Suprapubic skin (tissue), 4 donors: Measurements from ENCODE around the gene LGALS1.

ENCODE experiments used
- EP300 ChIP-seq: sonication (generic); formaldehyde crosslinking; IDR thresholded peaks from one replicate; pipeline ENCODE4 v1.6.1; 2017; ENCODE audit warnings: antibody characterized with exemption
- POLR2A ChIP-seq, 2 donors: fragments of 450-650 bp; IDR thresholded peaks; one replicate each; pipeline ENCODE4 v1.6.1; 2017; ENCODE audit warnings: antibody characterized with exemption in 2 of 2, mild to moderate bottlenecking in 2 of 2, moderate library complexity in 2 of 2
- POLR2AphosphoS5 ChIP-seq, 3 donors: sonication (generic); formaldehyde crosslinking; IDR thresholded peaks; one replicate each; pipeline ENCODE4 v1.6.1; 2017; ENCODE audit warnings: antibody characterized with exemption in 3 of 3
- TF ChIP-seq, protein P1 (sequence below), 2 donors: fragments of 200-600 bp in 1 of 2; fragments of 450-650 bp in 1 of 2; sonication (generic) in 1 of 2; IDR thresholded peaks; one replicate each; pipeline ENCODE4 v1.5.1; 2016 to 2019; ENCODE audit warnings: antibody characterized with exemption in 2 of 2, mild to moderate bottlenecking in 1 of 2, moderate library complexity in 1 of 2

DNA sequence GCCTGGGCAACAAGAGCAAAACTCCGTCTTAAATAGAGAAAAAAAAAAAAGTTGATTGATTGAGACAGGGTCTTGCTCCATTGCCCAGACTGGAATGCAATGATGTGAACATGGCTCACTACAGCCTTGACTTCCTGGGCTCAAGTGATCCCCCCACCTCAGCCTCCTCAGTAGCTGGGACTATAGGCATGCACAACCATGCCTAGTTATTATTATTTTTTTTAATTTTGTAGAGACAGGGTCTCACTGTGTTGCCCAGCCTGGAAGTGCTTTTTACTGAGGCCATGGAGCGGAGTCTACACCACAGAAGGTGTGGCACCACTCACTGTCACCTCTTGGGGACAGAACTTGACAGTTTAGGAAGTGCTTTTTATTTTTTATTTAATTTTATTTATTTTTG, 39.2 kb downstream of the LGALS1 start:
- TF ChIP-seq, protein P1, sequence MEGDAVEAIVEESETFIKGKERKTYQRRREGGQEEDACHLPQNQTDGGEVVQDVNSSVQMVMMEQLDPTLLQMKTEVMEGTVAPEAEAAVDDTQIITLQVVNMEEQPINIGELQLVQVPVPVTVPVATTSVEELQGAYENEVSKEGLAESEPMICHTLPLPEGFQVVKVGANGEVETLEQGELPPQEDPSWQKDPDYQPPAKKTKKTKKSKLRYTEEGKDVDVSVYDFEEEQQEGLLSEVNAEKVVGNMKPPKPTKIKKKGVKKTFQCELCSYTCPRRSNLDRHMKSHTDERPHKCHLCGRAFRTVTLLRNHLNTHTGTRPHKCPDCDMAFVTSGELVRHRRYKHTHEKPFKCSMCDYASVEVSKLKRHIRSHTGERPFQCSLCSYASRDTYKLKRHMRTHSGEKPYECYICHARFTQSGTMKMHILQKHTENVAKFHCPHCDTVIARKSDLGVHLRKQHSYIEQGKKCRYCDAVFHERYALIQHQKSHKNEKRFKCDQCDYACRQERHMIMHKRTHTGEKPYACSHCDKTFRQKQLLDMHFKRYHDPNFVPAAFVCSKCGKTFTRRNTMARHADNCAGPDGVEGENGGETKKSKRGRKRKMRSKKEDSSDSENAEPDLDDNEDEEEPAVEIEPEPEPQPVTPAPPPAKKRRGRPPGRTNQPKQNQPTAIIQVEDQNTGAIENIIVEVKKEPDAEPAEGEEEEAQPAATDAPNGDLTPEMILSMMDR (IDR thresholded peaks at IDR 0.05) = no peak
- TF ChIP-seq POLR2AphosphoS5 (IDR thresholded peaks at IDR 0.05) (no peak), POLR2A (IDR thresholded peaks at IDR 0.05) (no peak), EP300 (no peak)
